Stimulated activated CD4-positive, alpha-beta T cell treated with anti-CD3 and anti-CD28 coated beads, Interleukin-1b, Interleukin-23, amount 100 ng/mL, for 4 hours (primary cell): Measurements from ENCODE around the gene BATF.
"Not testable (repeated sequence)": the region's sequence is repeated elsewhere in the genome, so short reads cannot be mapped to it uniquely, and the experiment has no call there.

Experiments used
- DNase-seq, 2 donors: peaks; one replicate each; pipeline ENCODE4 v3.0.0-alpha.2; 2020; ENCODE audit warnings: low read depth in 2 of 2

The BATF gene, protein sequence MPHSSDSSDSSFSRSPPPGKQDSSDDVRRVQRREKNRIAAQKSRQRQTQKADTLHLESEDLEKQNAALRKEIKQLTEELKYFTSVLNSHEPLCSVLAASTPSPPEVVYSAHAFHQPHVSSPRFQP

GRCh38 chr14:75522224-75522982 lies at the start of gene BATF:
TSS of gene BATF (plus strand) at chr14:75522469. CDS start at chr14:75522683, 214 bp downstream.
- peak; percentile 57 to 71 for DNase-seq

GRCh38 chr14:75474127-75474526 lies 48.1 kb upstream of the BATF start:
- not testable (repeated sequence) for DNase-seq

DNA sequence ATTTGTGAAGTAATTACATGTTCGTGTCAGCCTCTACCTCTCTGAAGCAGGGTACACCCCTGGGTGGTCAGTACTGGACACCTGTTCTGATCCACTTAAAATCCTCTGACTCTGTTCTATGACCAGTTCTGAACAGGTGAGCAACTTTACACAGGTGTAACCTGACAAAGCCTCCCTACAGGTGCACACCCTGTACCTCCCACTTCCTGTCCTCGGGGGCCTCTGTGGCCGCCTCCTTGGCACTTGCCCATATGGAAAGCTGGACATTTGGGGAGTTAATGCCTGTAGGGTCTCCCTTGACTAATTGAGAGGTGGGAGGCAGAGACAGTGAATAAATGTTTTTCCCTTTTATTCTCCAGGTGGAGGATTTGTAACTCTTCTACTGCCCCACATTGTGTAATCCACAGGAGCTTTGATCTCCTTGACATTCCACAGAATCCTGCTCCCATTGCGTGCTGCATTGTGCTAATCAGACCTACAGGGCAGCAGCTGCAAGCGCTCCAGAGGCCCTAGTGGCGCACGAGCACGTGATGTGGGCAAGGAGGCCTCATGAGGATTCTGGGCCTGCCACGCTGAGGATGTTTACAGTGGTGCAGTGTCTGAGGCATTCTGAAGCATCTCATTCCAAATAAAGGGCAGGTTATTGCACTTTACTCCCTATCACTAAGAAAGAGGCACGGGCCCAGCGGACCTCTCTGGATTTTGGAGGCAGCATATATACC lies 45.8 kb upstream of the BATF start:
- DNase-seq = no peak

DNA sequence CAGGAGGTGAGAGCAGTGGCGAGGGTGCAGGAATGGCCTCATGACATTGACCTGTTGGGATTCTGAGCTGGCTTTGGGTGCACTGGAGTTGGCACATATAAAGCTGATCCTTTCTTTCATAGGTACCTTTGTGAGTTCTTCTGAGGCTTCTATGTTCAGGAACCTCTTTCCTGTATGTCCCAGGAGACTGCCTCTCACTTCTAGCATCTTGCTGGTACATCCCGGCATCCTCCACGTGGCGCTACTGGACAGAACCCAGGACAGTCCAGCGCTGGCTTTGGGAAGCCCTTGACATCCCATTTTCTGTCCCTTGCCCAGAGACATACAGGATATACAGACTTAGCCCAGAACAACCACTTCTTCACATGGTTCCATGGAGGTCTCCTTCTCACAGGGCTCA lies 44.4 kb upstream of the BATF start:
- no peak for DNase-seq

DNA sequence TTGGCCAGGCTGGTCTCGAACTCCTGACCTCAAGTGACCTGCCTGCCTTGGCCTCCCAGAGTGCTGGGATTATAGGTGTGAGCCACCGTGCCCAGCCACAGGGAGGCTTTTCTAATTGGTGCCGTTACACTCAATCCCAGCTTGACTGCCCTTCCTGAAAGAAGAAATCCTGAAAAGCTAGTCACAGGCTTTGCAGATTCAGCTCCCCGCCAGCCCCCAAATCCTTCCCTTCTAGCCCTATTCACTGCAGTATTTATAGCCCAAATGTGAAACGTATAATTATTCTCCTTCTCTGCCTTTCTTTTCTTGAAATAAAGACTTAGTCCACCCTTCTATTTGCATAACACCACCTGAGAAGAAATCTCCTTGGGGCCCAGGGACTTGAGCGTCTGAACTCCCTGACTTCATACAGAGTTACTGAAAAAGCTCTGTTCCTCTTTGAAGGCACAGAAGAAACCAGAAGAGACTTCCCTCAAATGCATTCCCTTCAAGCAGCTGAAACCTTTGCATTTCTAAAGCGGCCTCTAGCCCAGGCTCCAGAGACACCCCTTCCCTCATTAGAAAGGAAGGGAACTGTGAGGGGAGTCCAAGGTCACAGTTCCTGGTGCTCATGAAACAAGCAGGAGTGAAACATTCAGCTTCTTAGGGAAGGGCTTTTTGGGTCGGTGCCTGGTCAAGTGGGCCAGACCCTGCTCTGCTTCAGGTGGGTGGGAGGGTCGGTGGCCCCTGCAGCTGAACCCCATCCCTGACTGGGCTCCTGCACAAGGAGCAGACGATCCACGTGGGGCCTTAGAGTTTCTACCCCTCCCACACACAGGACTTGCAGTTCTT lies 42.3 kb upstream of the BATF start:
- no peak for DNase-seq

DNA sequence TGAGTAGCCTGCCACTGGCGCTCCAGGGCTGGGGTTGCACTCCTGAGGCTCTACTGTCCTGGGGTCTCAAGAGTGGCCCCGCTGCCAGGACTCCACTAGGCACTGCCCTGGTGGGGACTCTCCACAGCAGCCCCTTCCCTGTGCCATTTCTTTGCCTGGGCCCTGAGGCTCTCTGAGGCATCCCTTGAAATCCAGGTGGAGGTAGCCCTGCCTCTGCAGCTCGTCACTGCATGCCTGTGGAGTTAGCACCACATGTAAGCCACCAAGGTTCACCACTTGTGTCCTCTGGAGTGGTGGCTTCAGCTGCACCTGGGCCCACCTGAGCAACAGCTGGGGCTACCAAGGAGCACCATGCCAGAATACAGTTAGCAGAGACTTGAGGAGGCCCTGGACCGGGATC lies 39.9 kb upstream of the BATF start:
- DNase-seq = no peak

DNA sequence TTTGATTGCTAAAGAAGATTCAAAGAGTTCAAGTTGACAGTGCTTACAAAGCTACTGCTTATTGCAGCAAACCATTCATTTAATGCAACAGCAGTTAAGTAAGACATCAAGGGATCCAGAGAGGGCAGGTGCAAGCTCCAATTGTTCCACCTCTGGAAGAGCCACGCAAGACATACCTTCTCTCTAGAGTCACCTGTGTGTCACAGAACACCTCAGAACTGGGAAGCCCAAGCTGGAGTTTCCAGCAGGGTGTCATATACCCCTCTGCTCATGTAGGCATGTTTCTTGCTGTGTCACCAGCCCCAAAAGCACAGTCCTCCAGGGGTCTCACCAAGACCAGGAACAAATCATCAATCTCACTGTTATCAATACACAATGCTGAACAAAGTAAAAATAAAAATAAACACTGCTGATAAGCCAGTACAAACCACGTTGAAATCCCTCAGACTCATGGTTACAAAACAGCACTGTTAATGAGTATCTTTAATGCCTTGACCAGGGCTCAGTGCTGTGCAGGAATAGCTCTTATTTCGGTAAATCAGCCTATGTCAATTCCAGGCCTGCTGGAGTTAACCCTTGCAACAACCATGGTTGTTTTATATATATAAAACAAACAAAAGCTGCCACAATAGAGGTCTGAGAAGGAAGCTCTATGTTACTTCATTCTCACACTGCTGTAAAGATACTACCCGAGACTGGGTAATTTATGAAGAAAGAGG lies 37.4 kb upstream of the BATF start:
- DNase-seq = no peak

- DNase-seq = no peak
Observed at GRCh38 chr14:75486318-75486717, 36.0 kb upstream of the BATF start.

DNA sequence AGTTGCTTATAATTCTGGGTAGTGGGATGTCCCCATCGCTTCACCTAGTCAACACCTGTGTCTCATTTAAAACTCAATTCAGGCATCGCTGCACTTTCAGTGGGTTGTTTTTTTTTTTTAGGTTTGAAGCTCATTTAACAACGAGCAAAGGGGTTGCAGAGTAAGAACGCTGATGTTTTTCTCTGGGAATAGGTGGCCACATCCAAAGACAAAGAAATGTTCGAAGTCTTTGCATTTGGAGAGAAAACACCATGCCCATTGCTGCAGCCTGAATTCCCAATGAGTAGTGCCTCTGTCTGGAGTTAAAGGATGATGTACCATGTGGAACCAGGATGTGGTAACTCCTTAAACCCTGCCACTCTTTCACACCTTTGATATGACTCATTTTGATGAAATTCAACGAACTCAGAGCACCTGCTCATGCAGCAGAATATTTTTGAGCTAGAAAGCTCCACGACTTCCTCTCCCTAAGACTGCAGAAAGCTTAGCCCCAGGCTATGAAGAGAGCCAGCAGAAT lies 35.1 kb upstream of the BATF start:
- DNase-seq = no peak

- no peak for DNase-seq
Observed at GRCh38 chr14:75489480-75489837, 32.8 kb upstream of the BATF start.

GRCh38 chr14:75491376-75491978 lies 30.8 kb upstream of the BATF start:
- no peak for DNase-seq

DNA sequence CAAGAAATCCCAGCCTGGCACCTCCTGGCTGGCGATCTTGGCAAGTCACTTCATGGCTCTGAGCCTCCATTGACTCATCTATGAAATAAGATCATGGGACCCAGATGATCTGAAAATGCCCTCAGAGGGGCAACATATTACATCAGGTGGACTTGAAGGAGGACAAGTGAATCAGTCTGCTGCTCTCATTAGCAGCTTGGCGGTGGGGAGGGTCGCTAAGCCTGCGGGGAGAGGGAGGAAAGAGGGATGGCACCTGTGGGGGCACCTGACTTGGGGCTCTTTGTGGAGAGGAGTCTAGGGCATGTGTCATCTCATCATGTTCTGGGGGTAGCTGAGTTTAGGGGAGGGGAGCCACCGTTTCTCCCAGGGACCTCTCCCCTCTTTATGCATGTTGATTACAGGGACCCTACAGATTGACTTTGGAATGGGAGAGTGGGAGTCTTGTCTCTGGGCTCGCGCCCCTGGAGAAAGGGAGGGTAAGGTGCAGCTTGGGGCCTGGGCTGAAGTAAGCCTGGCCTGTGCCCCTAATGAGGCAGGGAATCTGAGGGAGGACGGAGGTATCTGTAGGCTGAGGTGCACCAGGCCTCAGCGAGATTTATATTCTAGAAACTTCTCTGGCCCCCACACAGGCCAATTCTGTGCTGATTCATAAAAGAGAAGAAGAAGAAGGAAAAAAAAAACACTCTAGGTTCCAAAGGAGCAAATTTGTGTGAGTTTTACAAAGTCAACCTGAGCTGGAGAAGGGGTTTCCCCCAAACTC lies 29.3 kb upstream of the BATF start:
- no peak for DNase-seq

DNA sequence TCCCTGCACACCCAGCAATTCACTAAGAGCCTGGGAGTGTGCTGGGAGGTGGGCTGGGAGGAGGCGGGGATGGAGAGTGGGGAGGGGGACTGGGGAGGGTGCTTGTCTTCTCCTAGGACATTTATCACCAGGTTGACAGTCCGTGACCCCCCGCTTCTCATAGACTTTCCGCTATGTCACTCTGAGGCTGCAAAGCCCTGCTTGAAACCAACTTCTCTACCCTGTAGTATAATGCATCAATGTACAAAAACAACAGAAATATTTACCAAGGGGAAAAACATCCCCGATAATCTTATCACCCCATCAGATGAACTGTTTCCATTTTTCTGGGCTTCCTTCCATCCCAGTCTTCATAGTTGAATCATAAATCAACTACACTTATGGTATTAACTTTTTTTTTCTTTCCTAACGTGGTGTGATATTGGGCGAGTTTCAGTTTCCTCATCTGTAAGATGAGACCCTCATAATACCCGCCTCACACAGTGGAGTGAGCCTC lies 28.6 kb upstream of the BATF start:
- DNase-seq = no peak

DNA sequence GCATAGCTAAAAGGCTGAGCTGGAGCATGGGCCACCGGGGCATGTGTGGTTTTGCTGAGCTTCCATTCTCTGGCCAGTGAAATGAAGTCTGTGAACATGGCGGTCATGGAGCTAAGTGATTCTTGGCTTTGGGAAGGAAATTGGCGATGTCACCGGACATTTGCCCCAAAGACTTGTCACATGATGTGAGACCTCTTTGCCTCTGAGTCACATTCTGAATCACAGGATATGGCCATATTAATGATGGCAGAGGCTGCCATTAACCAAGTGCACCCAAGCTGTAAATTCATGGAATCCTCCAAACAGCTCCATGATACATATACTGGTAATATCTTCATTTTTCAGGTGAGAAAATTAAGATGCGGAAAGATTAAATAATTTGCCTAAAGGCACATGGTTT lies 27.4 kb upstream of the BATF start:
- no peak for DNase-seq

DNA sequence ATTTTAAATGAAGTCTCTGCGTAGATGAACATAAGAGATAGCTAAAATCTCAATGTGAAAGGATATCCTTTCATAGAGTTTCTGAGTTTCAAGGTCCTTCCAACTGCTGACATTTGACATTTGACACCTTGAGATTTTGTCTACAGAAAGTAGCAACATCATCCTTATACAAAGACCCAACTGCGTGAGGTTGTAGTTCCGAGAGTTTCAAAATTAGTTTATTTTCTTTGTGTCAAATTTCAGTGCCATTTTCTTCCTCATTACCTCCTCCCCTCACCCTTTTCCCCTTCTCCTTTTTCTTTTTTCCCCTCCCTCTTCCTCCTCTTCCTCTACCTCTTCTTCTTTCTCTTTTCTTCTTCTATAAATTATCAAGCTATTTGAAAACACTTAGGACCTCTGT lies 26.9 kb upstream of the BATF start:
- DNase-seq = no peak

GRCh38 chr14:75495882-75496281 lies 26.4 kb upstream of the BATF start:
- DNase-seq = no peak

- no peak for DNase-seq
Observed at GRCh38 chr14:75496755-75497154, 25.5 kb upstream of the BATF start.

DNA sequence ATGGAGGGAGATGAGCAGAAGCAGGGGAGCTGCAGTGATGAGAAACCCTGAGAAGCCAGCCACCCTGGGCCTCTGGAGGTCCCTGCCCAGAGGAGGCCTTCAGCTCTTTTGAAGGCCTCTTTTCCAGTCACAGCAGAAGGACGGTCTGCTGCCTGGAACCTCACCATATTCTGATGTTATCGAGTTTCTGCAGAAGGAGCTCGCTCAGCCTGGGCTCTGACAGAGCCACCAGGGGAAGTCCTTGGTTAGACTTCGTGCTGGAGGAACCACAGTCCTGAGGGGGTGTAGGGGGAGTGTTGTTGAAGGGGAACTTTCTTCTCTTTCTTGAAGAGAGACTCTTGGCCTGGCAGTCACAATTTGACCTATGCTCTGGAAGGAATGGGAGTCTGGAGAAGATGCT lies 25.1 kb upstream of the BATF start:
- no peak for DNase-seq

DNA sequence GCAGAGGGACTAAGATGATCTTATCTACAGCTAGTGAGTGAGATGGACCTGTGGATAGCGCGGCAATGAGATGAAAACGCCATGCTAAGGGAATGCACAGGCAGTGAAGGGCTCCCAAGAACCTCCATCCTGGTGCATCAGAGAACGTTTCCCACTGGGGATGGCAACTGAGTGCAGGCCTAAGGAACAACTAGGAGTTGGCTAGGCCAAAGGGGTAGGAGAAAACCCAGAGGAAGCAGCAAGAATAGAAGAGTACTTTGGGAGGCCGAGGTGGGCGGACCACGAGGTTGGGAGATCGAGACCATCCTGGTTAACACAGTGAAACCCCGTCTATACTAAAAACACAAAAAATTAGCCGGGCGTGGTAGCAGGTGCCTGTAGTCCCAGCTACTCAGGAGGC lies 24.6 kb upstream of the BATF start:
- DNase-seq = no peak
